GM12878 (cell line): Measurements from ENCODE around the gene TECTB. TPM values are rescaled to one million over a fixed set of nuclear protein-coding genes. Genes with fewer than 3 reads are reported as not detected.

ENCODE experiments used
- ATAC-seq: fragments of 200-7000 bp; cut with Tn5 transposase; 3 replicates; pipeline ENCODE4 v1.9.1; 2020; ENCODE audit warnings: mild to moderate bottlenecking, moderate library complexity
- BruUV-seq: library from RNA; stranded (reverse); fragments of 400-500 nt; replicated peaks from 2 replicates; lab custom pipeline; 2021; lab: Mats Ljungman, UMichigan
- CTCF ChIA-PET: fragments of 300-600 bp; sonication (Branson Sonifier 250); formaldehyde crosslinking; extraction: SDS; loops from one replicate; lab custom pipeline; 2021; ENCODE audit warnings: inconsistent platforms; lab: Yijun Ruan, JAX
- POLR2A ChIA-PET: fragments of 350-600 bp; formaldehyde crosslinking; extraction: SDS; loops from one replicate; lab custom pipeline; 2021; ENCODE audit warnings: inconsistent platforms; lab: Charles Lee
- RAD21 ChIA-PET: fragments of 300-600 bp; sonication (Branson Sonifier 250); formaldehyde crosslinking; loops from one replicate; lab custom pipeline; 2023; ENCODE audit warnings: antibody characterized with exemption; ENCODE audit not compliant: unreplicated experiment; lab: Charles Lee
- SMC1A ChIA-PET: fragments of 300-600 bp; sonication (Branson Sonifier 250); formaldehyde crosslinking; loops from one replicate; lab custom pipeline; 2023; ENCODE audit not compliant: unreplicated experiment, uncharacterized antibody; lab: Charles Lee
- DNase-seq: peaks from one replicate; pipeline ENCODE4 v3.0.0-alpha.2; 2011; ENCODE audit warnings: low read depth, low spot score
- FAIRE-seq: peaks from 3 replicates; lab custom pipeline; 2011; peaks lifted over from hg19 to GRCh38; lab: Jason Lieb, UNC
- H2AFZ ChIP-seq: 2 replicates; pipeline ENCODE4 v1.6.0; 2011; ENCODE audit warnings: low read depth, low read length, control low read depth; ENCODE audit not compliant: control insufficient read depth
- H3K27ac ChIP-seq: 2 replicates; pipeline ENCODE4 v1.5.1; 2011; ENCODE audit warnings: control low read depth; ENCODE audit not compliant: control insufficient read depth, insufficient read depth
- H3K27me3 ChIP-seq, 2 experiments: replicated peaks in 1 of 2; 2 replicates each; pipeline versions ENCODE4 v1.6.0 to v1.6.1; 2011; ENCODE audit warnings: low read length in 1 of 2; ENCODE audit not compliant: control insufficient read depth in 2 of 2, insufficient read depth in 2 of 2
- H3K36me3 ChIP-seq, 2 experiments: 2 replicates each; pipeline ENCODE4 v1.5.1; 2011; ENCODE audit warnings: low read length in 1 of 2; ENCODE audit not compliant: control insufficient read depth in 2 of 2, insufficient read depth in 2 of 2
- H3K4me1 ChIP-seq: 2 replicates; pipeline ENCODE4 v1.6.1; 2011; ENCODE audit warnings: mild to moderate bottlenecking, low read length, moderate library complexity, mixed read lengths; ENCODE audit not compliant: control insufficient read depth, insufficient read depth
- H3K4me2 ChIP-seq: 2 replicates; pipeline ENCODE4 v1.6.0; 2011; ENCODE audit warnings: control low read depth; ENCODE audit not compliant: control insufficient read depth, insufficient read depth
- H3K4me3 ChIP-seq: fragments of 200-600 bp; sonication (generic); 2 replicates; pipeline ENCODE4 v1.5.1; 2016
- H3K79me2 ChIP-seq: 2 replicates; pipeline ENCODE4 v1.6.0; 2011; ENCODE audit warnings: low read length; ENCODE audit not compliant: control insufficient read depth, insufficient read depth
- H3K9ac ChIP-seq: 2 replicates; pipeline ENCODE4 v1.8.0; 2011; ENCODE audit warnings: low read length, control low read depth, mixed read lengths; ENCODE audit not compliant: control insufficient read depth, insufficient read depth
- H3K9me3 ChIP-seq: replicated peaks from 3 replicates; pipeline ENCODE4 v1.5.1; 2011; ENCODE audit warnings: mild to moderate bottlenecking, low read length; ENCODE audit not compliant: control insufficient read depth, insufficient read depth
- H4K20me1 ChIP-seq: 2 replicates; pipeline ENCODE4 v1.6.0; 2011; ENCODE audit not compliant: control insufficient read depth, insufficient read depth
- FOXK2 ChIP-seq: fragments of 450-650 bp; IDR thresholded peaks from 2 replicates; pipeline ENCODE4 v1.6.1; 2017; ENCODE audit warnings: mild to moderate bottlenecking, moderate library complexity
- PRDM15 ChIP-seq: fragments of 450-650 bp; formaldehyde crosslinking; IDR thresholded peaks from 2 replicates; pipeline ENCODE4 v1.4.0; 2020; ENCODE audit warnings: mild to moderate bottlenecking, moderate library complexity
- YY1 ChIP-seq: IDR thresholded peaks from 2 replicates; pipeline ENCODE4 v1.6.1; 2011; ENCODE audit warnings: low read depth, mild to moderate bottlenecking, low read length
- ZNF207 ChIP-seq: fragments of 450-650 bp; IDR thresholded peaks from 2 replicates; pipeline ENCODE4 v1.6.1; 2014; ENCODE audit warnings: antibody characterized with exemption, mild to moderate bottlenecking, borderline replicate concordance
- WGBS: methylation state at CpG from one replicate; pipeline ENCODE4 v1.1.6; 2016; ENCODE audit warnings: low lambda C conversion rate; ENCODE audit not compliant: insufficient replicate concordance, insufficient coverage; ENCODE audit errors: missing lambda C conversion rate; 5-methylcytosine and 5-hydroxymethylcytosine counted together
- in situ Hi-C: fragments of 300-500 bp; cut with MboI; formaldehyde crosslinking; loops from 9 replicates; pipeline ENCODE4 v1.14.3; 2018; ENCODE audit warnings: mixed read lengths
- intact Hi-C: fragments of 100-400 bp; cut with micrococcal nuclease; formaldehyde crosslinking; loops from one replicate; pipeline ENCODE4 v1.14.2; 2022; ENCODE audit not compliant: unreplicated experiment
- polyA plus RNA-seq, 11 experiments: library from polyadenylated mRNA; depleted of rRNA in 4 of 11; unstranded in 6 of 11; stranded (reverse) in 5 of 11; fragments of >200 nt; fragmentation: Nextera tagmentation in 4 of 11; fragmentation: Illumina TruSeq in 1 of 11; extraction: Ambion mirVana in 4 of 11; extraction: Trizol in 1 of 11; gene quantifications; 1 replicate in 1 of 11; 2 replicates in 10 of 11; pipeline versions ENCODE4 v1.2.1 to v1.2.3, GENCODE V29; 2011 to 2016; ENCODE audit warnings: inconsistent platforms in 2 of 11, missing spikeins in 2 of 11, low read depth in 1 of 11
- total RNA-seq, 4 experiments: library from RNA; depleted of rRNA in 3 of 4; stranded (reverse); fragments of >200 nt in 3 of 4; fragmentation: Illumina TruSeq in 1 of 4; extraction: Trizol in 1 of 4; gene quantifications; 2 replicates each; pipeline versions ENCODE4 v1.2.1 to v1.2.3, GENCODE V29; 2013 to 2021
- TF ChIP-seq, protein P1 (sequence below): IDR thresholded peaks from 2 replicates; pipeline ENCODE4 v1.6.1; 2011; ENCODE audit warnings: borderline replicate concordance, low read depth, mild to moderate bottlenecking, moderate library complexity, mixed read lengths, low read length; ENCODE audit not compliant: insufficient read depth; ENCODE audit errors: extremely low read length
- TF ChIP-seq, protein P2 (sequence below): fragments of 450-650 bp; IDR thresholded peaks from 2 replicates; pipeline ENCODE4 v1.6.1; 2014; ENCODE audit warnings: mild to moderate bottlenecking

The TECTB gene
- total and polyA plus RNA-seq, 10 of the 15 experiments (the other 5 are each of a cell fraction or from before 2014, with no cell fraction given): not detected

GRCh38 chr10:112288486-112288885 lies 5.3 kb downstream of the TECTB start:
- ChIA-PET SMC1A (no interaction called here), POLR2A (no interaction called here), RAD21 (no interaction called here), CTCF (no interaction called here)
- no peak overlapping the region for H3K9ac ChIP-seq
- no peaks in the 10 kb centered on the region for H3K4me1 ChIP-seq
- BruUV-seq: no TSS peak
- no peaks in the 10 kb centered on the region for H3K79me2 ChIP-seq
- no peak for ATAC-seq
- 72% methylated on average over 3 of the region's 3 CpGs for WGBS
- H2AFZ ChIP-seq: no peak overlapping the region
- in situ Hi-C loops (no loop called here), intact Hi-C loops (no loop called here)
- TF ChIP-seq ZNF207 (no peak), PRDM15 (no peak), FOXK2 (no peak), YY1 (no peak)
- TF ChIP-seq, protein P1, sequence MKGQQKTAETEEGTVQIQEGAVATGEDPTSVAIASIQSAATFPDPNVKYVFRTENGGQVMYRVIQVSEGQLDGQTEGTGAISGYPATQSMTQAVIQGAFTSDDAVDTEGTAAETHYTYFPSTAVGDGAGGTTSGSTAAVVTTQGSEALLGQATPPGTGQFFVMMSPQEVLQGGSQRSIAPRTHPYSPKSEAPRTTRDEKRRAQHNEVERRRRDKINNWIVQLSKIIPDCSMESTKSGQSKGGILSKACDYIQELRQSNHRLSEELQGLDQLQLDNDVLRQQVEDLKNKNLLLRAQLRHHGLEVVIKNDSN: no peak
- TF ChIP-seq, protein P2, sequence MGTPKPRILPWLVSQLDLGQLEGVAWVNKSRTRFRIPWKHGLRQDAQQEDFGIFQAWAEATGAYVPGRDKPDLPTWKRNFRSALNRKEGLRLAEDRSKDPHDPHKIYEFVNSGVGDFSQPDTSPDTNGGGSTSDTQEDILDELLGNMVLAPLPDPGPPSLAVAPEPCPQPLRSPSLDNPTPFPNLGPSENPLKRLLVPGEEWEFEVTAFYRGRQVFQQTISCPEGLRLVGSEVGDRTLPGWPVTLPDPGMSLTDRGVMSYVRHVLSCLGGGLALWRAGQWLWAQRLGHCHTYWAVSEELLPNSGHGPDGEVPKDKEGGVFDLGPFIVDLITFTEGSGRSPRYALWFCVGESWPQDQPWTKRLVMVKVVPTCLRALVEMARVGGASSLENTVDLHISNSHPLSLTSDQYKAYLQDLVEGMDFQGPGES: no peak
- H3K9me3 ChIP-seq: no peaks in the 10 kb centered on the region
- H3K27ac ChIP-seq: no peak overlapping the region
- H3K4me2 ChIP-seq: no peak overlapping the region
- no peaks in the 10 kb centered on the region for H3K36me3 ChIP-seq
- no peak overlapping the region for H3K4me3 ChIP-seq
- DNase-seq: no peak
- no peak for FAIRE-seq
- H3K27me3 ChIP-seq: no peaks in the 10 kb centered on the region
- no peaks in the 10 kb centered on the region; the same call in 1 of the 2 replicates for H4K20me1 ChIP-seq
